GM12878 (cell line): ENCODE data around the gene RBM4.

Experiments
- BHLHE40 ChIP-seq, 2 experiments: fragments of 450-650 bp in 1 of 2; IDR thresholded peaks; 2 replicates each; pipeline ENCODE4 v1.6.1; 2011 to 2017; ENCODE audit warnings: low read depth in 2 of 2, borderline replicate concordance in 1 of 2, improper control_type of control experiment in 1 of 2, low read length in 1 of 2, mild to moderate bottlenecking in 1 of 2
- CTCF ChIP-seq, 3 experiments: IDR thresholded peaks in 2 of 3; conservative IDR thresholded peaks in 1 of 3; 2 replicates each; pipeline ENCODE4 v1.5.1; 2011; ENCODE audit warnings: low read depth in 3 of 3, low read length in 3 of 3, mild to moderate bottlenecking in 3 of 3, control low read depth in 2 of 3, moderate library complexity in 2 of 3, inconsistent platforms in 1 of 3, mixed read lengths in 1 of 3; ENCODE audit not compliant: control insufficient read depth in 2 of 3, insufficient read depth in 1 of 3; ENCODE audit errors: extremely low read depth in 1 of 3
- FOS ChIP-seq: IDR thresholded peaks from 3 replicates; pipeline ENCODE4 v1.6.1; 2011; ENCODE audit warnings: borderline replicate concordance; ENCODE audit not compliant: insufficient read length; ENCODE audit errors: extremely low read depth
- JUND ChIP-seq: IDR thresholded peaks from 2 replicates; pipeline ENCODE4 v1.6.1; 2012; ENCODE audit warnings: low read depth, mild to moderate bottlenecking, low read length, improper control_type of control experiment, moderate library complexity
- SREBF2 ChIP-seq: IDR thresholded peaks from 2 replicates; pipeline ENCODE4 v1.6.1; 2012; ENCODE audit warnings: mild to moderate bottlenecking, low read length

GRCh38 chr11:66692871-66693331 lies 54.4 kb downstream of the RBM4 start:
- no peak for TF ChIP-seq BHLHE40 (IDR thresholded peaks at IDR 0.05; ENCODE audit: borderline replicate concordance in 1 of 2, low read depth in 2 of 2, low read length in 1 of 2)
- no peak for TF ChIP-seq SREBF2
- TF ChIP-seq JUND, result no peak
- TF ChIP-seq CTCF (IDR thresholded peaks at IDR 0.05 in 2 of 3, conservative IDR thresholded peaks at IDR 0.05 in 1 of 3; ENCODE audit: control insufficient read depth in 2 of 3, extremely low read depth in 1 of 3, insufficient read depth in 1 of 3, low read depth in 3 of 3, low read length in 3 of 3), result no peak
- TF ChIP-seq FOS, result no peak
